GM15510 (cell line): Measurements from ENCODE around the gene MYO1C.

ENCODE experiments used
- POLR2A ChIP-seq: IDR thresholded peaks from 3 replicates; pipeline ENCODE4 v1.6.1; 2011; ENCODE audit warnings: borderline replicate concordance; ENCODE audit not compliant: insufficient read length; ENCODE audit errors: extremely low read depth

MYO1C gene

GRCh38 chr17:1464186-1464585 lies 28.3 kb downstream of the MYO1C start:
- no peak for TF ChIP-seq POLR2A

- no peak for TF ChIP-seq POLR2A
These were observed 30.0 kb downstream of the MYO1C start for GRCh38 chr17:1462164-1463112.

GRCh38 chr17:1461198-1461944 lies 31.1 kb downstream of the MYO1C start:
- no peak for TF ChIP-seq POLR2A

GRCh38 chr17:1460233-1460632 lies 32.3 kb downstream of the MYO1C start:
- TF ChIP-seq POLR2A: no peak

- peak; percentile 95 for TF ChIP-seq POLR2A
These were observed 36.5 kb downstream of the MYO1C start, which contains the start of gene CRK for GRCh38 chr17:1455797-1456599. CRK (minus strand) TSS chr17:1456232; CDS start chr17:1456117, 115 bp downstream.

GRCh38 chr17:1455291-1455796 lies 37.1 kb downstream of the MYO1C start:
- no peak for TF ChIP-seq POLR2A

- TF ChIP-seq POLR2A: no peak
These were observed 37.9 kb downstream of the MYO1C start for GRCh38 chr17:1454541-1454940.

GRCh38 chr17:1452836-1453235 lies 39.6 kb downstream of the MYO1C start:
- no peak for TF ChIP-seq POLR2A

- no peak for TF ChIP-seq POLR2A
These were observed 43.0 kb downstream of the MYO1C start for GRCh38 chr17:1449412-1449967.

GRCh38 chr17:1447052-1447451 lies 45.4 kb downstream of the MYO1C start:
- no peak for TF ChIP-seq POLR2A

GRCh38 chr17:1446201-1446600 lies 46.3 kb downstream of the MYO1C start:
- no peak for TF ChIP-seq POLR2A

GRCh38 chr17:1442187-1442586 lies 50.3 kb downstream of the MYO1C start:
- TF ChIP-seq POLR2A: no peak

- no peak for TF ChIP-seq POLR2A
These were observed 51.6 kb downstream of the MYO1C start for GRCh38 chr17:1440921-1441320.

- no peak for TF ChIP-seq POLR2A
These were observed 53.8 kb downstream of the MYO1C start for GRCh38 chr17:1438593-1439083.
